HepG2 (cell line): ENCODE data around the gene MRPS5. TPM values are rescaled to one million over a fixed set of nuclear protein-coding genes. Genes with fewer than 3 reads are reported as not detected.

Experiments
- HOXA3 ChIP-seq: sonication (generic); formaldehyde crosslinking; IDR thresholded peaks from 2 replicates; pipeline ENCODE4 v1.5.0; 2020; ENCODE audit warnings: missing genetic modification reagents
- MBNL3 ChIP-seq: fragments of 250-450 bp; sonication (Bioruptor Pico); conservative IDR thresholded peaks from 2 replicates; pipeline ENCODE4 v1.8.0; 2022; ENCODE audit warnings: mild to moderate bottlenecking, inconsistent platforms
- NFKB2 ChIP-seq: sonication (generic); formaldehyde crosslinking; IDR thresholded peaks from 2 replicates; pipeline ENCODE4 v1.4.0; 2020; ENCODE audit warnings: missing genetic modification reagents, borderline replicate concordance
- POGK ChIP-seq: sonication (generic); formaldehyde crosslinking; conservative IDR thresholded peaks from 2 replicates; pipeline ENCODE4 v1.8.0; 2022; ENCODE audit warnings: mild to moderate bottlenecking, moderate library complexity, missing genetic modification reagents
- SATB2 ChIP-seq: sonication (generic); formaldehyde crosslinking; IDR thresholded peaks from 2 replicates; pipeline ENCODE4 v1.5.0; 2020; ENCODE audit warnings: missing genetic modification reagents
- SOX6 ChIP-seq, 2 experiments: fragments of 450-650 bp in 1 of 2; sonication (generic) in 1 of 2; formaldehyde crosslinking in 1 of 2; IDR thresholded peaks; 2 replicates each; pipeline versions ENCODE4 v1.4.0 to v1.6.1; 2017 to 2020; ENCODE audit warnings: antibody characterized with exemption in 1 of 2, mild to moderate bottlenecking in 1 of 2, missing genetic modification reagents in 1 of 2
- TAF15 ChIP-seq: fragments of 200-400 bp; formaldehyde crosslinking; IDR thresholded peaks from one replicate; pipeline ENCODE4 v1.6.1; 2018; ENCODE audit warnings: mild to moderate bottlenecking, low read depth, low read length; ENCODE audit not compliant: poor library complexity, severe bottlenecking
- TCF7 ChIP-seq: sonication (generic); IDR thresholded peaks from 2 replicates; pipeline ENCODE4 v1.6.1; 2016; ENCODE audit warnings: antibody characterized with exemption, low read depth
- ZNF142 ChIP-seq: sonication (generic); formaldehyde crosslinking; IDR thresholded peaks from 2 replicates; pipeline ENCODE4 v1.4.0; 2020; ENCODE audit warnings: missing genetic modification reagents
- ZNF205 ChIP-seq: IDR thresholded peaks from 2 replicates; pipeline ENCODE4 v1.6.1; 2018; ENCODE audit warnings: missing biosample characterization, missing genetic modification reagents
- ZNF225 ChIP-seq: sonication (generic); formaldehyde crosslinking; IDR thresholded peaks from 2 replicates; pipeline ENCODE4 v1.4.0; 2020; ENCODE audit warnings: mild to moderate bottlenecking, missing genetic modification reagents
- ZNF34 ChIP-seq: sonication (generic); formaldehyde crosslinking; IDR thresholded peaks from 2 replicates; pipeline ENCODE4 v1.4.0; 2020; ENCODE audit warnings: mild to moderate bottlenecking, missing genetic modification reagents, borderline replicate concordance
- ZNF441 ChIP-seq: sonication (generic); formaldehyde crosslinking; IDR thresholded peaks from 2 replicates; pipeline ENCODE4 v1.7.0; 2021; ENCODE audit warnings: missing genetic modification reagents, borderline replicate concordance
- ZNF816 ChIP-seq: sonication (generic); formaldehyde crosslinking; IDR thresholded peaks from 2 replicates; pipeline ENCODE4 v1.8.0; 2022; ENCODE audit warnings: missing genetic modification reagents, mild to moderate bottlenecking, borderline replicate concordance
- ZSCAN12 ChIP-seq: sonication (generic); formaldehyde crosslinking; IDR thresholded peaks from 2 replicates; pipeline ENCODE4 v1.9.0; 2021; ENCODE audit warnings: mild to moderate bottlenecking, missing genetic modification reagents
- polyA plus RNA-seq, 8 experiments: library from polyadenylated mRNA; depleted of rRNA in 3 of 8; stranded (reverse) in 7 of 8; unstranded in 1 of 8; fragments of >200 nt; fragmentation: Illumina TruSeq in 4 of 8; extraction: Trizol in 4 of 8; gene quantifications; 2 replicates each; pipeline versions ENCODE4 v1.2.1 to v1.2.3, GENCODE V29; 2011 to 2016; ENCODE audit warnings: low read depth in 4 of 8, missing spikeins in 1 of 8, mixed read lengths in 1 of 8; ENCODE audit not compliant: insufficient read depth in 1 of 8
- total RNA-seq, 5 experiments: library from RNA; depleted of rRNA; stranded (reverse); fragments of >200 nt; fragmentation: Illumina TruSeq; extraction: Trizol; gene quantifications; 2 replicates each; pipeline ENCODE4 v1.2.3, GENCODE V29; 2016; ENCODE audit warnings: low read depth in 1 of 5
- TF ChIP-seq, protein P1 (sequence below): IDR thresholded peaks from 2 replicates; pipeline ENCODE4 v1.6.1; 2016
- TF ChIP-seq, protein P2 (sequence below): sonication (generic); formaldehyde crosslinking; IDR thresholded peaks from 2 replicates; pipeline ENCODE4 v1.5.1; 2020; ENCODE audit warnings: mild to moderate bottlenecking, missing genetic modification reagents

MRPS5 gene
- total and polyA plus RNA-seq, 2 of the 13 experiments (the other 11 are each of a cell fraction or from before 2014, with no cell fraction given): 98.8 to 134 TPM

DNA sequence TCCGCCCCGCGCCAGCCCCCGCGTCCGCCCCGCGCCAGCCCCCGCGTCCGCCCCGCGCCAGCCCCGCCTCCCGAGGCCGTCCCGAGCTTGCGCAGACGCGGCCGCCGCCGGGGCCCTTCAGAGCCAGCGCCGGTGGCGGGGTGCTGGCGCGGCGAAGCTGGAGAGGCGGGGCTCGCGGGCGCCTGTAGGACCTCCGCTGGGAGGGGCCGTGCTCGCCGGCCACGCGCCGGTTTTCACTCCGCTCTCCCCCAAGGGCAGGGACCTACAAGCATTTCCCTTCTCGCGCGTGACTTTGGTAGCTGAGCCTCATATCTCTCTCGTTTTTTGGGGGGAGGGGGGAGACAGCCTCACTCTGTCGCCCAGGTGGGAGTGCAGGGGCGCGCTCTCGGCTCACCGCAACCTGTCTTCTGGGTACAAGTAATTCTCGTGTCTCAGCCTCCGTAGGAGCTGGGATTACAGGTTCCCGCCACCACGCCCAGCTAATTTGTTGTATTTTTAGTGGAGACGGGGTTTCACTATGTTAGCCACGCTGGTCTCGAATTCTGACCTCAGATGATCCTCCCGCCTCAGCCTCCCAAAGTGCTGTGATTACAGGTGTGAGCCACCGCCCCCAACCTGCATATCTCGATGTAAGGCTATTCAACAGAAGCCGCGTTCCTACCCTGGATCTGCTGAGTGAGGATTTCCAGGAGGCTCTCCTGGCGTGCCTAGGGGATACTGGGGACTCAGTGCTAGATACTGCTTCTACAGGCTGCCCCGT, 38.3 kb upstream of the MRPS5 start, which contains the start of gene ZNF514 (continued):
- TF ChIP-seq NFKB2 (CRISPR knock-in tag) (0 out of 2 replicates have a peak, but pooled peaks have one; percentile 59), ZNF34 (CRISPR knock-in tag) (no peak), POGK (0 out of 2 replicates have a peak, but pooled peaks have one; percentile 38), TCF7 (no peak), ZNF142 (CRISPR knock-in tag) (0 out of 2 replicates have a peak, but pooled peaks have one; percentile 33), SATB2 (CRISPR knock-in tag) (no peak), ZNF816 (CRISPR knock-in tag) (no peak), TAF15 (no peak), SOX6 (IDR thresholded peaks at IDR 0.05) (no peak), SOX6 (CRISPR knock-in tag; IDR thresholded peaks at IDR 0.05) (0 out of 2 replicates have a peak, but pooled peaks have one; percentile 10), MBNL3 (CRISPR knock-in tag) (no peak), ZNF441 (CRISPR knock-in tag) (peak; percentile 30; the same call in 1 of the 2 replicates), HOXA3 (CRISPR knock-in tag) (peak; percentile 22; the same call in 1 of the 2 replicates), ZNF205 (CRISPR knock-in tag) (no peak), ZSCAN12 (CRISPR knock-in tag) (no peak), ZNF225 (CRISPR knock-in tag) (peak; percentile 59; the same call in 1 of the 2 replicates)
- TF ChIP-seq, protein P1, sequence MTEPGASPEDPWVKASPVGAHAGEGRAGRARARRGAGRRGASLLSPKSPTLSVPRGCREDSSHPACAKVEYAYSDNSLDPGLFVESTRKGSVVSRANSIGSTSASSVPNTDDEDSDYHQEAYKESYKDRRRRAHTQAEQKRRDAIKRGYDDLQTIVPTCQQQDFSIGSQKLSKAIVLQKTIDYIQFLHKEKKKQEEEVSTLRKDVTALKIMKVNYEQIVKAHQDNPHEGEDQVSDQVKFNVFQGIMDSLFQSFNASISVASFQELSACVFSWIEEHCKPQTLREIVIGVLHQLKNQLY: no peak
- TF ChIP-seq, protein P2, sequence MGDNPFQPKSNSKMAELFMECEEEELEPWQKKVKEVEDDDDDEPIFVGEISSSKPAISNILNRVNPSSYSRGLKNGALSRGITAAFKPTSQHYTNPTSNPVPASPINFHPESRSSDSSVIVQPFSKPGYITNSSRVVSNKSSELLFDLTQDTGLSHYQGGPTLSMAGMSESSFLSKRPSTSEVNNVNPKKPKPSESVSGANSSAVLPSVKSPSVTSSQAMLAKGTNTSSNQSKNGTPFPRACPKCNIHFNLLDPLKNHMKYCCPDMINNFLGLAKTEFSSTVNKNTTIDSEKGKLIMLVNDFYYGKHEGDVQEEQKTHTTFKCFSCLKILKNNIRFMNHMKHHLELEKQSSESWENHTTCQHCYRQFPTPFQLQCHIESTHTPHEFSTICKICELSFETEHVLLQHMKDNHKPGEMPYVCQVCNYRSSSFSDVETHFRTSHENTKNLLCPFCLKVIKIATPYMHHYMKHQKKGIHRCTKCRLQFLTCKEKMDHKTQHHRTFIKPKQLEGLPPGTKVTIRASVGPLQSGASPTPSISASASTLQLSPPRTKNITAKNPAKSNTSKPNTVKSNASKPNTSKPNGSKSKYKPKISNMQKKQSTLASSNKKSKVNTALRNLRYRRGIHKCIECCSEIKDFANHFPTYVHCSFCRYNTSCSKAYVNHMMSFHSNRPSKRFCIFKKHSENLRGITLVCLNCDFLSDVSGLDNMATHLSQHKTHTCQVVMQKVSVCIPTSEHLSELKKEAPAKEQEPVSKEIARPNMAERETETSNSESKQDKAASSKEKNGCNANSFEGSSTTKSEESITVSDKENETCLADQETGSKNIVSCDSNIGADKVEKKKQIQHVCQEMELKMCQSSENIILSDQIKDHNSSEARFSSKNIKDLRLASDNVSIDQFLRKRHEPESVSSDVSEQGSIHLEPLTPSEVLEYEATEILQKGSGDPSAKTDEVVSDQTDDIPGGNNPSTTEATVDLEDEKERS (CRISPR knock-in tag): peak; percentile 70
